GM19238 (cell line): ENCODE measurements around the gene TBC1D14.
A peak's percentile ranks its signal among the peaks of the same experiment; 100 is the strongest.

Experiments
- DNase-seq: peaks from one replicate; pipeline ENCODE4 v3.0.0; 2011; ENCODE audit warnings: low spot score; ENCODE audit not compliant: insufficient read length

Gene TBC1D14

DNA sequence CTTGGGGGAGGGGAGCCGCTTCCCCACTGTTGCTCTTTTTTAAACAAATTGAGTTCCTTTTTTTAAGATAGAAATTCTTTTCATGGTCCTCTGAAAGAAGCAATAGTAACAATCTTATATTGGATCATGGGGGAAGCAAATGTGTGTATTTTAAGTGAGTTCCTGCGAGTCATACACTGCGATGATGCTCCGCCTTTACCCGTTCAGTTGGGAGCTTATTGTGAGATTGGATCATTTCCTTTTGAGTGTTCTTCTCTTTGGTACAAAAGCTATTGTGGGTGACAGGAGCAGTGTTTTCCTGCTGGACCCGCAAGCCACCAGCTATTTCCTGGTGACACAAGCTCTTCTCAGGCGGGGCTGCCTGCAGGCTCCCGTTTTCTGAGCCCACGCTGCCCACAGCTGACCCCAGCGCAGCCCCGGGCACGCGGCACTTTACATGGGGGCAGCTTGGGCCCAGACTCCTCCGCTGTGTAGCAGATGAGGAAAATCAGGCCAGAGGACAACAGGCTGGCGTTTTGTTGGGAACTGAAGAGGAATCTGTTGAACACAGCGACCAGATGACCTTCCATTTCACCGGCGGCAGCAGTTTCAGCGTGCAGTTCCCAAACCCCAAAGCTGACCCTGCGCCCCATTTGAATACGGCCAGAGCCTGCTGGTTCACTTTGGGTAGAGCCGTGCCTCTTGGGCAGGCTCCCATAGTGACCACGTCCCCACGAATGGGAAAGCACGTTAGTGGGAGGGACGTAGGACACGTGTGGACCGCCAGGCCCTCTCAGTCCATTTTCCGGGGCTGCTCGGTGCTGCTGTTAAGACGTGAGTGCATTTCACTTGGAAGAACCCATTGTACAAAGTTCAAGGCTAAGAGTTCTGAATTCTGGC lies 145.7 kb downstream of the TBC1D14 start:
- no peak for DNase-seq

DNA sequence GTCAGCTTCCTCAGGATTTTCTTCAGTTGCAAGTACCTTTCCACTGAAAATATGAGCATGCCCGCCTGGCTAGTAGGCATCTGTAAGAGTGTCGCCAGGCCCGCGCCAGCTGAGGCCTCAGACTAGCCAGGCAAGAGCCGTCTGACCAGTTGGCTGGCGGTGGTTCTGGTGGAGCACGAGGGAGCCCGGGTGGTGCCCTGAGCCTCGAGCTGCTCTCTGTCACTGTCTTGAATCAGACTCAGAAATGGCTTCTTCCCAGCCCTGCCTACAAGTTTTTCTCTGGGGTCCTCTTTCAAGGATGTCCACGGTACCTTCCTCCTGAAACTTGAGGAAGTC lies 146.3 kb downstream of the TBC1D14 start:
- no peak for DNase-seq

DNA sequence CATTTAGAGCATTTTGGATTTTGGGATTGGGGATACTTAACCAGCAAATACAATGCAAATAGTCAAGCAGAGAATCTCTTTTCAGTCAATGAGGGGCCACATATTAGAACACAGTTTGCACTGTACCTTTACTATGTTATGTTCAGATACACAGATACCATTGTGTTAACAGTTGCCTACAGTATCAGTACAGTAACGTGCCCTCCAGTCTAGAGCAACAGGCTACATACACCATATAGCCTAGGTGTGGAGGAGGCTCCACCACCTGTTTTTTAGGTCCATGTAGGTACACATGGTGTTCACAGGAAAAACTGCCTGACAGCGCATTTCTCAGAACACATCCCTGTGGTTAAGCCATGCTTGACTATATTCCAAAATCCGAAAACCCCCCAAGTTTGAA lies 149.2 kb downstream of the TBC1D14 start:
- DNase-seq: no peak

DNA sequence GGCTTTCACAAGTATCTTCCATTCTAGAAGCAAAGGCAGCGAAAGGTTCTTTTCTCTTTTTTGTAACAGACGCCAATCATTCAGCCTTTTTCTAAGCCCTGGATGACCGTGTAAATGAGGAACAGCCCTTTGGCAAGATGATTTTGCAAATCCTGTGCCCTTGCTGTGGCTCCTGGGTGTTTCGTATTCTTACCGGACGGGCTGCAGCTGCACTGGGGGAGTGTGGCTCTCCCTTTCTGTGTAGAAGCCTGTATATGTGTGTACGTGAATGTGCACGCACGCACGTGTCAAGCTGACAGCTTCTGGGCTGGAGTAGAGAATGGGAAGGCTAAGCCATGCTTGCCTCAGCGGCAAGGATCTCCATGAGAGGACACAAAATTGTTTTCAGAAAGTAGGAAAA lies 150.0 kb downstream of the TBC1D14 start:
- DNase-seq: no peak

DNA sequence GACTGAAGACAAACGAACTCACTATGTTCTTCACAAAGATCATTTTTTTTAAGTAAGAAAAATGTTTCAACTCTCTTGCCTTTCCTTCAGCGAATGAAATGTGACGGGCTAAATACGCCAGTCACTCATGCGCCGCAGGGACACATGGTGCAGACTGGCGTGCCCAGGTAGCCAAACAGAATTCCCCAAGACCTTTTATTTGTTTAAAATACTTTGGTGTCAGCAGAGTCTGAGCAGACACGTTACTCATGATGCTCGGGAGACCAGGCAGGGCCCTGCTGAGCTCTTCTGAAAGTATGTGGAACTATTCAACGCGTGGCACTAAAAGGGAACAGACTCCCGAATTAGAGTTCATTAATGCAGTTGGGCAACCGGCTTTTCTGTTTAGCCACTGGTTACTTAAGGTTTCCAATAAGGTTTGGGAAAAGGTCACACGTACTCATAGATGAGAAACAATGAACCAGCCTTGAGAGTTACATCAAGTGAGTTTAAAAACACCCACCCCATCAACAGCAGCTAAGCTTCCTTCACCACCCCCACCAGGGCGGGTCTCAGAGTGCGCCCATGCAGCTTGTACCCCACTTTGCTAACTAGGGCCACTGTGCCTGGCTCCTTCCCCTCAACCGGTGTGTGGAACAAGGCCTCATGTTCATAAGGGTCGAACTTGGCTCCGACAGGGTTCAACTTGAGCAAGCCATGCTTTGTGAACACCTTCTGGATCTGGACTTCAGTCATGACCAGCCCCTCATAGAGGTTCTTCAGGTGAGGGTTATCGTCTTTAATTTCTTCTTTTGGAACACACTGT lies 150.9 kb downstream of the TBC1D14 start:
- no peak for DNase-seq

DNA sequence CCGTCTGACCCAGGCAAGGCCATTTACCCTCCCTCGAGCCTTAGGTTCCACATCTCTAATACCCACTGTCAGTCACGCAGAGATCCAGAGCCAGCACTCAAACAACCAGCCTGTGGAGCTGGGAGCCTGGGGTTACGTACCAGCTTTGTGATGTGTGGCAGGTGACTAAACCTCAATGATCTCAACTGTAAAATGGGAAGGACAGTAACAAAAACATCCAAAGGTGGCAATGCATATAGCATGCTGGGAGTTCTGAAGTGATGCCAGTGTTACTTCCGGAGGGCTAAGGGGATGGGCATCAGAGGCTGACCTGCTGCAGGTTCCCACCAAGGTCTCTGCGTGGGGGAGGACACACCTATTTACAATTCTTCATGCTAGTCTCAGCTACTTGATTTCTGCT lies 152.2 kb downstream of the TBC1D14 start:
- no peak for DNase-seq

DNA sequence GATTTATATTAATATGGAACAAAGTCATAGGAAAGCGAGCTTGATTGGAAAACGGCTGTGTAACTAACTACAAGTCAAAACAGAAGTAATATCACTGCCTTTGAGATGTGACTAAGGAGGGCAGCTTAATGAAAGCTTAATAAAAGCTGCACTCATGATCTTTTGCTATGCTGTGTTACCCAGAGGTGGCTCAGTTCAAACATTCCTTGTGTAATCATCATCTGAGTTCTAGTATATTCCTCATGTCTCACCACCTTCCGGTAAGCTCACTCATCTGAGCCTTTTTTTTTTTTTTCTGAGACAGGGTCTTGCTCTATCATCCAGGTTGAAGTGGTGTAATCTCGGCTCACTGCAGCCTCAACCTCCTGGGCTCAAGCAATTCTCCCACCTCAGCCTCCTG lies 153.2 kb downstream of the TBC1D14 start:
- DNase-seq: no peak

DNA sequence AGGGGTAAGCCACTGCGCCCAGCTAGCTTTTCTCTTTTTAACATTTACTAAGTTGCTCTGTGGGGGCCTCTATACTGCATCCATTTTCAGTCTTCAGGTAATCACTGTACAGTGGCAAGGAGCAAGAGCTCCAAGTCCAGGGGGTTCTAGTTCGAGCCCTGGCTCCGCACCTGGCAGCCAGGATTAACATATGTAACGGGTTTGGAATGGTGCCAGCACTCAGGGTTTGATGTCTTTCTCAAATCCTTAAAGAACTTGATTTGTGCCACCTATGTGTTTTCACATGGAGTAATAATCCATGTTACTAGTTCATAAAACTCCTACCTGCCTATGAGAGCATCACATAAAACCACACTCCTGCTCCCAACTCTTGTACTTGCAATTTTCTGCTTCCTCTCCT lies 153.7 kb downstream of the TBC1D14 start:
- DNase-seq: no peak

DNA sequence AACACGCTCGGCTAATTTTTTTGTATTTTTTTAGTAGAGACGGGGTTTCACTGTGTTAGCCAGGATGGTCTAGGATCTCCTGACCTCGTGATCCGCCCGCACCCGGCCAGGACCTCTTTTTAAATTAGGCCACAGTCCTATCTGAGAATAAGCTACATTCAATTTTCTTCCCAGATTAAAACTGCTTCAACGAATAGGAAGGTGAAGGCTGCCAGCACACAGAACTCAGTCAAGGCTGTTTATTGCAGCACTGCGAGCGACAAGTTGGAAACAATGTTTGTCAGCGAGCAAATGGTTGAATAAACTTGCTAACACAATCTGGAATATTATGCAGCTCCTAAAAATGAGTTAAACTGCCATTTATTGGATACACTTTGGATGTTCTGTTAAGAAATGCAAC lies 156.4 kb downstream of the TBC1D14 start:
- DNase-seq: no peak

DNA sequence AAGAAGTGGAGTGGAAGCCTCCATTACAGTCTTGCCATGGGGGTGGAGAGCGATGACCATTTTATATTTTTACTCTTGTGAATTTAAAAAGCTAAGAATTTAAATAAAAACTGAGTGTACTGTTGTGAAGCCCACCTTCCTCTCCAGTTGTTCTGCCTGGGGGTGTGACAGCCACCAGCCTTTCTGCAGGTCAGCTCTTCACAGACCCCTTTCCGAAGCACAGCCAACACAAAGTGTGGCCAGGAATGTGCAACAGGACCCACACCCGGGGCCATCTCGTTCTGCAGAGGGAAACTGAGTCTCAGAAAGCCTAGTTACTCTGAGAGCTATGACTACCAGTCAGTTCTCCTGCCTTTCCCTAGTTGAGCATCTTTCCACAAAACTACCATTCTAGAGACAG lies 156.9 kb downstream of the TBC1D14 start:
- no peak for DNase-seq

DNA sequence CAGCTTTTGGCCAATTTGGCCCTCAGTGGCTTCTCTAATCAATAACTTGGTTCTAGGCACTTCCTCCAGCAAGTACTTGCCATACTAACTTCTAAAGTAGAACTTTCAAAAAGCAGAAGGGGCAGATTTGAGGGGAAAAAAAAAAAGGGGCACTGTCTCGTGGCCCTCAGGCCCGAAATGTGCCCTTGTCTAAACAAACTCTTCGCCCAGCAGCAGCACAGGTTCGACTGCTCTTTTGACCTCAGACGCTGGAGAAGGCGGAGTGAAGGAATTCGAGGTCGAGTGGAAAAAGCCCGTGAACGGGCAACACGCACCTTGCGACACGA lies 157.5 kb downstream of the TBC1D14 start:
- DNase-seq: no peak

DNA sequence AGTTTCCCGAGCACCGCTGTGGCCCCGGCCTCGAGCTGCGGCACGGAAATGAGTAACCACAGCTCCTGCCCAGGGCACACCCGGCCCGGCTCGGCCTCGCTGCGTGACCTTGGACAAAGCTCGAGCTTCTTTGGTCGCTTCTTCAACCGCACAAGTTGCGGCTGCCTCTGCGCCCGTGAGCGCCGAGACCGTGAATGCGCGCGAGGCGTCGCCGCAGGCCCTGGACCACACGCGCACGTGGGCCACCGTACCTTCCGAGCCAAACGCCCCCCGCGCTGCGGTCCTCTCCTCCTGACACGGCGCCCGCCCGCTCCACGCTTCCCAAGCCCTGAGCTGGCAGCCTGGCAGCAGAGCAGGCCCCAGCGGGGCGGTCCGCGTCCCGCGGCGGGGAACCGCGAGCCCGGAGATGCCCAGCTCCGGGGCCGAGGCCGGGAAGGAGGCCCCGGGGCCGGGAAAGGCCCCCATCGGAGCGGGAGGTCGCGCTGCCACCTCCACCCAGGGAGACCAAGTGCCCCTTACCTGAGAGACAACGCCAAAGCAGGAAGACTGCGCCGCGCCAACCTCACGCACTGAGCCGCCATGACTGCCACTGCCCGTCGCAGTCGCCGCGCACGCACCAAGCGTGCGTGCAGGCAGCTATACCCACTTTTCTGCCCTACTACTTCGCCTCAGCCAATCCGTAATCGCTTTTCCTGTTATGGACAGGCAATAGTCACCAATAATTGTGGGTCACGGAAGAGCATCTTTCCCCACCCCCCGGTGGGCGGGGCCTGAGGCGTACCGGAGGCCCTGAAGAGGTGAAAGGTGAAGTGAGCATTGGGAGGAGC lies 158.0 kb downstream of the TBC1D14 start, which contains the start of gene GRPEL1:
GRPEL1 (minus strand) TSS at position 613 of the 827 bp plus-strand sequence; CDS start at position 581, 32 bp downstream.
- DNase-seq: peak; percentile 92

DNA sequence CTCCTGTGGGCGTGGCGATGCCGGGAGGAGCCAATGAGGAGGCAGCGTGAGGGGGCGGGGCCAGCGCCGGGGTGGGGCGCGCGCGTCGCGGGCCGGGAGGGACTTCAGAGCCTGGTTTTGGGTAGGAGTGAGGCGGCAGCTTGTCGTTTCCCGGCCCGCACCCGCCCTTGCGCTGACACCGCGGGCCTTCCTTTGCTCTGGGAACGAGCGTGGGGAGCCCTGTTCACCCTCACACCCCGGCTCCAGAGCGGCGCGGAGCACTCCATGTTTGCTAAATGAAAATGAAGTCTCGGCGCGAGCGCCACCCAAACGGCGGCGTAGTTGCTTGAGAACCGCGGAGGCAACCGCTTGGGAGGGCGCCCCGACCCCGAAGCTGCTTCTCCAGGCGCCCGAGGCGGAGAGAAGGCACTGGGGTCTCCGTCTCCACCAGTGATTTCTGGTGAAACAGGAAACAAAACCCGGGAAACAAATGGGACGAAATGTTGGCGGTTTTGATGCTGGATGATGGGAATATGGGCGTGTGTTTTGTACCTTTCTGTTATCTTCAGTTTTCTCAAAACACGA lies 158.7 kb downstream of the TBC1D14 start:
- DNase-seq: no peak

DNA sequence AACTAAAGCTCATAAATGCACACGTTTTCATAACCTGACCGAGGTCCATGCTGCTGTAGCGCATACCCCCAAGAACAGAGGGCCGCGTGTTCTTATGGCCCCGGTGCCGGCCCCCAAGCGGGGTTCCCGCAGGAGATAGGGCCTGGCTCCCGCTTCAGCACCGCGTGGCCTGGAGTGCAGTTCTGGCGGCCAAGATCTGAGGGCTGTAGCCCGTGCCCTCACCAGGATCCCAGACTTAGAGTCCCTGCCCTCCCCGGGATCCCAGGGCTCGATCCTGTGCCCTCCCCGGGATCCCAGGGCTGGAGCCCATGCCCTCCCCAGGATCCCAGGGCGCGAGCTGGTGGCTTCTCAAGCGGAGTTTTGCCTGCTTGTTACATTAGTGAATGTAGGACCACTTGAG lies 159.3 kb downstream of the TBC1D14 start:
- no peak for DNase-seq

DNA sequence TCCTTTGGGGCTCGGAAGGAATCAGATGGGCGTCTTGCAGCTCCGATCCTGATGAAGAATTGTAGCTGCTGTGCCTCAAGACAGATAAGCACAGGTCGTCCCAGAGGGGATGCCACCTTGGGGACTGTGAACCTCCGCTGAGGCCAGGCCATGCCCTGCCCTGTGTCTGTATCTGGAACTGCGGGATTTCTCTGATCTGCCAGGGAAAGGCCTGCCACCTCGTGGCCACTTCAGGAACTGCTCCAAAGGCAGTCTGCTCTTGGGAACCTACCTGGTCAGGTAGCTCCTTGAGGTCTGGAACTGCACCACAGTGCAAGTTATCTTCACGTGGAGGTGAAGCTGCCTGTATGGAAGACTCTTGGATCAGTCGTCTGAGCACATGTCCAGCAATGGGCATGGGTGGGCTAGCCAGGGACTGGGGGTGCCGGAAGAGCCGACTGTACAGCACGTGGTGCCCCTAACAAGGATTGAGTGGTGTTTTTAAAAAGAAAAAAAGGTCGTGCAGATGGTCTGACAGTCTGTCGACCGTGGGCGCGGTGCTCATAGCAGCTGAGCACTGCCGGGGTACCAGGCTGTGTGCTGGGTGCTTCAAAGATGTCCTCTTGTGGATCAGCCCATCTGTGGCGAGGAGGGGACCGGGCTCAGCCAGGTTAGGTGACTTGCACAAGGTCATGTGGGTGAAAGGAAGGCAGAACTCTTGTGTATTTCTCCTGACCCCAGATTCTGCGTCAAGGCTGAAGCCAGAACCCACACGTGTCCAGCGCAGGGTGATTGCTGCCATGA lies 161.3 kb downstream of the TBC1D14 start:
- peak; percentile 69 for DNase-seq

DNA sequence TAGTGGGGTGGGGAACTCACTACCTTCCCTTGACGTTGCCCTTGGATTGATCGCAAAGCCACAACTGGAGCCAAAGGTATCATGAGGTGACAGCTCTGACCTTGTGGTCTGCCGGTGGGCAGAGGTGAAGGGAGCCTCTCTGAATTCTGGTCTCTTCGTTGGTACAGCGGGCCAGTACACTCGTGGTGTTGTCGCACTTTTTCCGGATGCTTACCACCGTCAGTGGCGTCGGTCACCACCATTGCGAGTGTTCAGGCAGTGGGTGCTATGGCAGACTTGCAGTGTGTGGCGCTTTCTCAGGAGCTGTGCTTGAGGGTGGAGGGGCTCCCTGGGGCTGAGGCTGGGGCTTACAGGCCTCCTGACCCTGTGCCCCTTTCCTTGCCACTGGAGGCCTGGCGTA lies 163.4 kb downstream of the TBC1D14 start:
- no peak for DNase-seq

DNA sequence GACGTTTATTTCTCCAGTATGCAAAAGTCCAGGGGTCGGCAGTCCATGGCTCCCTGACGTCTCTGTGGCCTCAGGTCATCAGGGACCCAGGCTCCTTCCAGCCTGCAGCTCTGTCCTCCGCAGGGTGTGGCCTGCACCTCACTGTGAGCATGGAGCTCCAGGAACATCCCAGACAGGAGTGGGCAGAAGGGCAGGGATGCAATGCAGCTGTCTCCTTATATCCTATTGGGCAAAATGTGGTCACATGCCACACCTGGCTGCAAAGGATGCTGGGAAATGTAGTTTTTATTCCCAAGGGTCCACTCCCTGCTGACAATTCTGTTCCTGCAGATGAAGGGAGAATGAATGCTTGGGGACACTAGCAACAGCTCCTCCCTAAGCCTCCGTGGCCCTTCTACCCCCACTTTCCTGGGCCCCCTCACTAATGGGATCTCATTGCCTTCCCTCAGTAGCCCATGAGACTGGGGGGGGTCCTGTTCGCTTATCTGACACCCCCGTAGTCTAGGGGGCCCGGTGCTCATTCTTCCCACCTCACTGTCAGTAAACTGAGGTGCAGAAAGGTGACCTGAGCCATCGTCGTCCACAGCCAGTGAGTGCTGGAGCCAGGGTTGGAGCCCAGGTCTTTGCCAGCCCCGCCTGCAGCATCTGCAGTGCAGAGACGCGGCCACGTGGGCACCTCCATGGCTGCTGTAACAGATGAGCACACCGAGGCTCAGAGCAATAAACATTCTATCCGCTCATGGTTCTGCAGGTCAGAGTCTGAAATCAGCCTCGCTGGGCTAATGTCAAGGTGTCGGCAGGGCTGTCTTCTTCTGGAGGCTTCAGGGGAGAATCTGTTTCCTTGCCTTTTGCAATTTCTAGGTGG lies 164.1 kb downstream of the TBC1D14 start:
- peak; percentile 31 for DNase-seq

DNA sequence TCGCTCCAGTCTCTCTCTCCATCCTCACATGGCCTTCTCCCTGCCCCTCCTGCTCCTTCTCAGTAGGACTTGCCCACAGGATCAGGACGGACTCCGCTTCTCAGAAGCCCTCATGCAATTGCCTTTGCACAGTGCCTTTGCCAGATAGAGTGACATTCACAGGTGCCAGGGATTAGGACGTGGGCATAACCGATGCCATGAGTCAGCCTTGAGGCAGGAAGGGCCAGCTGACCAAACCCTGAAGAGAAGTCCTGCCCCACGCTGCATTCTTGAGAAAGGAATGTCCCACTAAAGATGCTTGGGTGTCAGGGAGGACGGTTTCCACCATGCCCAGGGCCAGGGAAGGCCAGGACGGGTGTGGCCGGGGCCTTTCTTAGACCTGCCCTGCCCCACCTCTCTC lies 164.8 kb downstream of the TBC1D14 start:
- no peak for DNase-seq

DNA sequence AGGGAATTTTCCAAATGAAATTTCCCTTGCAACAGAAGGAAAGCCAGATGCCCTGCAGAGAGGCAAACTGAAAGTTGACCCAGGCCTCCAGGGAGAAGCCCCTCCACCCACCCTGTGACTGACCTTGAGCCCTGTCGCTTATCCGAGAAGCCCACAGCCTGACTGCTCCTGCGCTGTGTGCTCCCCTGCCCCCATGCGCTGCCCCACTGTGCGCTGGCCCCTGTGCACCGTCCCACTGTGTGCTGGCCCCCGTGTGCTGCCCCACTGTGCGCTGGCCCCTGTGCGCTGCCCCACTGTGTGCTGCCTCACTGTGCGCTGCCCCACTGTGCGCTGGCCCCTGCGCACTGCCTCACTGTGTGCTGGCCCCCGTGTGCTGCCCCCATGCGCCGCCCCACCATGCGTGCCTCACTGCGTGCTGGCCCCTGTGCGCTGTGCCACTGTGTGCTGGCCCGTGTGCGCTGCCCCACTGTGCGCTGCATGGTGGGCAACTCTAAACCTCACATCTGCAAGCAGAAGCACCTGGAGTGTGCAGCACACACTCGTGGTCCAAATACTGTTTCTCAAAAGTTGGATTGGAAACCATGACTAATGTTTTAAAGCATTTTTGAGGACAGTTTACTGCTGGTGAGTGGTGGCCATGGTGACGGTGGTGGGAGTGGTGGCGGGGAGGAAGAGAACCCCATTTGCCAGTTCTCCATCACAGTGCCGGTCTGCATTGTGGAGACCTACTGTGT lies 166.5 kb downstream of the TBC1D14 start:
- DNase-seq: no peak
